Left cardiac atrium (tissue), 4 donors: ENCODE data around the gene TNF. TPM values are rescaled to one million over a fixed set of nuclear protein-coding genes. Genes with fewer than 3 reads are reported as not detected.

Experiments used
- ATAC-seq, 2 donors: fragments of 200-7000 bp; cut with Tn5 transposase; one replicate each; pipeline ENCODE4 v1.9.1; 2020; ENCODE audit warnings: mild to moderate bottlenecking in 2 of 2, moderate library complexity in 2 of 2
- DNase-seq: peaks from one replicate; pipeline ENCODE4 v3.0.0-alpha.2; 2020
- intact Hi-C, 2 donors: fragments of 100-400 bp; cut with DNase I; formaldehyde crosslinking; loops; one replicate each; pipeline versions ENCODE4 v1.14.1 to v1.15.1; 2022 to 2023
- long read RNA-seq: library from polyadenylated mRNA; unstranded; transcript quantifications from one replicate; pipeline ENCODE4 v2.0.0, GENCODE V29; 2021
- total RNA-seq, 2 donors: library from RNA; stranded (reverse); fragmentation: NEBNext Ultra II Directional; extraction: Animal tissue kit (Norgen Biotek cat#: 25700); gene quantifications; one replicate each; pipeline ENCODE4 v1.2.1, GENCODE V29; 2021
- donor health status: DM: no; HTN: yes; CAD: no.
- donor health status: DM: no; HTN: yes; CAD: no; lungs with severe emphysema.
- donor health status: DM: yes; HTN: yes; CAD: no.
- donor health status: Dilated cardiomyopathy.

Gene TNF
- total RNA-seq = under 1 TPM; 0.53 to 0.92 TPM
- long read RNA-seq, partial matches to known transcripts = 0 of 1 reads
- long read RNA-seq, other reads (novel, unspliced or antisense) = 0 of 1 reads

- peak; percentile 45 for DNase-seq
Measured at GRCh38 chr6:31575335-31575901, at the start of gene TNF. Gene TNF, plus strand, starts transcription at chr6:31575565. Its CDS starts 177 bp downstream, at chr6:31575742.

GRCh38 chr6:31525932-31526591 is 49.3 kb upstream of the TNF start:
- intact Hi-C loops = no loop called here
- peak in 1 of 2 donors; percentile 8 for ATAC-seq
- no peak for DNase-seq

More at GRCh38 chr6:31575335-31575901, at the start of gene TNF:
- peak; percentile 47 to 59 for ATAC-seq
- intact Hi-C loops = no loop called here

GRCh38 chr6:31528307-31528777 is 47.0 kb upstream of the TNF start:
- ATAC-seq = peak in 1 of 2 donors; percentile 7
- DNase-seq = no peak
- intact Hi-C loops = no loop called here

GRCh38 chr6:31528821-31529328 is 46.5 kb upstream of the TNF start, which contains the start of gene MCCD1:
Gene MCCD1, plus strand, starts transcription at chr6:31528962. Its CDS starts 53 bp downstream, at chr6:31529015.
- intact Hi-C loops = no loop called here
- no peak for DNase-seq
- ATAC-seq = peak; percentile 27 to 28

GRCh38 chr6:31529329-31530150 is 45.8 kb upstream of the TNF start:
- ATAC-seq = peak in 1 of 2 donors; percentile 10
- intact Hi-C loops = no loop called here
- no peak for DNase-seq

GRCh38 chr6:31530659-31531058 is 44.7 kb upstream of the TNF start:
- DNase-seq = no peak
- intact Hi-C loops = no loop called here
- ATAC-seq = no peak

GRCh38 chr6:31531162-31531561 is 44.2 kb upstream of the TNF start:
- DNase-seq (no peak), ATAC-seq (no peak)
- intact Hi-C loops = no loop called here

- no peak for ATAC-seq
- DNase-seq = no peak
- intact Hi-C loops = no loop called here
Measured at GRCh38 chr6:31531771-31532643, 43.4 kb upstream of the TNF start.

- no peak for ATAC-seq
- intact Hi-C loops = no loop called here
- no peak for DNase-seq
Measured at GRCh38 chr6:31532644-31533454, 42.5 kb upstream of the TNF start.

GRCh38 chr6:31533455-31533841 is 41.9 kb upstream of the TNF start:
- DNase-seq (no peak), ATAC-seq (no peak)
- intact Hi-C loops = no loop called here

GRCh38 chr6:31534011-31534410 is 41.4 kb upstream of the TNF start:
- intact Hi-C loops = no loop called here
- ATAC-seq = no peak

GRCh38 chr6:31534521-31535040 is 40.8 kb upstream of the TNF start:
- ATAC-seq = no peak
- no peak for DNase-seq
- intact Hi-C loops = no loop called here

More at GRCh38 chr6:31534011-31534410, 41.4 kb upstream of the TNF start:
- no peak for DNase-seq

- DNase-seq (no peak), ATAC-seq (no peak)
- intact Hi-C loops = no loop called here
Measured at GRCh38 chr6:31535538-31536324, 39.6 kb upstream of the TNF start.

GRCh38 chr6:31538805-31539400 is 36.5 kb upstream of the TNF start:
- no peak for DNase-seq
- intact Hi-C loops = no loop called here
- ATAC-seq = no peak

GRCh38 chr6:31540640-31541039 is 34.7 kb upstream of the TNF start:
- ATAC-seq = no peak
- intact Hi-C loops = loop anchor here in 1 of 2 donors (5.0 kb wide), 1 partner anchor 43 kb away; the partner anchor contains the start of gene MICB
- no peak for DNase-seq

- peak; percentile 65 for DNase-seq
- intact Hi-C loops = loop anchor here in 1 of 2 donors (5.0 kb wide), 1 partner anchor 44 kb away; the partner anchor contains the start of gene MICB
- ATAC-seq = peak; percentile 31 to 47
Measured at GRCh38 chr6:31541059-31541657, 34.2 kb upstream of the TNF start.
